ENCODE data around the gene ACTR10. TPM values are rescaled to one million over a fixed set of nuclear protein-coding genes. Genes with fewer than 3 reads are reported as not detected.

ACTR10 gene
- total and polyA plus RNA-seq, 2 of the 8 experiments (the other 6 are each of a cell fraction or from before 2014, with no cell fraction given): 15.4 to 34.6 TPM

- TF ChIP-seq, protein P1, sequence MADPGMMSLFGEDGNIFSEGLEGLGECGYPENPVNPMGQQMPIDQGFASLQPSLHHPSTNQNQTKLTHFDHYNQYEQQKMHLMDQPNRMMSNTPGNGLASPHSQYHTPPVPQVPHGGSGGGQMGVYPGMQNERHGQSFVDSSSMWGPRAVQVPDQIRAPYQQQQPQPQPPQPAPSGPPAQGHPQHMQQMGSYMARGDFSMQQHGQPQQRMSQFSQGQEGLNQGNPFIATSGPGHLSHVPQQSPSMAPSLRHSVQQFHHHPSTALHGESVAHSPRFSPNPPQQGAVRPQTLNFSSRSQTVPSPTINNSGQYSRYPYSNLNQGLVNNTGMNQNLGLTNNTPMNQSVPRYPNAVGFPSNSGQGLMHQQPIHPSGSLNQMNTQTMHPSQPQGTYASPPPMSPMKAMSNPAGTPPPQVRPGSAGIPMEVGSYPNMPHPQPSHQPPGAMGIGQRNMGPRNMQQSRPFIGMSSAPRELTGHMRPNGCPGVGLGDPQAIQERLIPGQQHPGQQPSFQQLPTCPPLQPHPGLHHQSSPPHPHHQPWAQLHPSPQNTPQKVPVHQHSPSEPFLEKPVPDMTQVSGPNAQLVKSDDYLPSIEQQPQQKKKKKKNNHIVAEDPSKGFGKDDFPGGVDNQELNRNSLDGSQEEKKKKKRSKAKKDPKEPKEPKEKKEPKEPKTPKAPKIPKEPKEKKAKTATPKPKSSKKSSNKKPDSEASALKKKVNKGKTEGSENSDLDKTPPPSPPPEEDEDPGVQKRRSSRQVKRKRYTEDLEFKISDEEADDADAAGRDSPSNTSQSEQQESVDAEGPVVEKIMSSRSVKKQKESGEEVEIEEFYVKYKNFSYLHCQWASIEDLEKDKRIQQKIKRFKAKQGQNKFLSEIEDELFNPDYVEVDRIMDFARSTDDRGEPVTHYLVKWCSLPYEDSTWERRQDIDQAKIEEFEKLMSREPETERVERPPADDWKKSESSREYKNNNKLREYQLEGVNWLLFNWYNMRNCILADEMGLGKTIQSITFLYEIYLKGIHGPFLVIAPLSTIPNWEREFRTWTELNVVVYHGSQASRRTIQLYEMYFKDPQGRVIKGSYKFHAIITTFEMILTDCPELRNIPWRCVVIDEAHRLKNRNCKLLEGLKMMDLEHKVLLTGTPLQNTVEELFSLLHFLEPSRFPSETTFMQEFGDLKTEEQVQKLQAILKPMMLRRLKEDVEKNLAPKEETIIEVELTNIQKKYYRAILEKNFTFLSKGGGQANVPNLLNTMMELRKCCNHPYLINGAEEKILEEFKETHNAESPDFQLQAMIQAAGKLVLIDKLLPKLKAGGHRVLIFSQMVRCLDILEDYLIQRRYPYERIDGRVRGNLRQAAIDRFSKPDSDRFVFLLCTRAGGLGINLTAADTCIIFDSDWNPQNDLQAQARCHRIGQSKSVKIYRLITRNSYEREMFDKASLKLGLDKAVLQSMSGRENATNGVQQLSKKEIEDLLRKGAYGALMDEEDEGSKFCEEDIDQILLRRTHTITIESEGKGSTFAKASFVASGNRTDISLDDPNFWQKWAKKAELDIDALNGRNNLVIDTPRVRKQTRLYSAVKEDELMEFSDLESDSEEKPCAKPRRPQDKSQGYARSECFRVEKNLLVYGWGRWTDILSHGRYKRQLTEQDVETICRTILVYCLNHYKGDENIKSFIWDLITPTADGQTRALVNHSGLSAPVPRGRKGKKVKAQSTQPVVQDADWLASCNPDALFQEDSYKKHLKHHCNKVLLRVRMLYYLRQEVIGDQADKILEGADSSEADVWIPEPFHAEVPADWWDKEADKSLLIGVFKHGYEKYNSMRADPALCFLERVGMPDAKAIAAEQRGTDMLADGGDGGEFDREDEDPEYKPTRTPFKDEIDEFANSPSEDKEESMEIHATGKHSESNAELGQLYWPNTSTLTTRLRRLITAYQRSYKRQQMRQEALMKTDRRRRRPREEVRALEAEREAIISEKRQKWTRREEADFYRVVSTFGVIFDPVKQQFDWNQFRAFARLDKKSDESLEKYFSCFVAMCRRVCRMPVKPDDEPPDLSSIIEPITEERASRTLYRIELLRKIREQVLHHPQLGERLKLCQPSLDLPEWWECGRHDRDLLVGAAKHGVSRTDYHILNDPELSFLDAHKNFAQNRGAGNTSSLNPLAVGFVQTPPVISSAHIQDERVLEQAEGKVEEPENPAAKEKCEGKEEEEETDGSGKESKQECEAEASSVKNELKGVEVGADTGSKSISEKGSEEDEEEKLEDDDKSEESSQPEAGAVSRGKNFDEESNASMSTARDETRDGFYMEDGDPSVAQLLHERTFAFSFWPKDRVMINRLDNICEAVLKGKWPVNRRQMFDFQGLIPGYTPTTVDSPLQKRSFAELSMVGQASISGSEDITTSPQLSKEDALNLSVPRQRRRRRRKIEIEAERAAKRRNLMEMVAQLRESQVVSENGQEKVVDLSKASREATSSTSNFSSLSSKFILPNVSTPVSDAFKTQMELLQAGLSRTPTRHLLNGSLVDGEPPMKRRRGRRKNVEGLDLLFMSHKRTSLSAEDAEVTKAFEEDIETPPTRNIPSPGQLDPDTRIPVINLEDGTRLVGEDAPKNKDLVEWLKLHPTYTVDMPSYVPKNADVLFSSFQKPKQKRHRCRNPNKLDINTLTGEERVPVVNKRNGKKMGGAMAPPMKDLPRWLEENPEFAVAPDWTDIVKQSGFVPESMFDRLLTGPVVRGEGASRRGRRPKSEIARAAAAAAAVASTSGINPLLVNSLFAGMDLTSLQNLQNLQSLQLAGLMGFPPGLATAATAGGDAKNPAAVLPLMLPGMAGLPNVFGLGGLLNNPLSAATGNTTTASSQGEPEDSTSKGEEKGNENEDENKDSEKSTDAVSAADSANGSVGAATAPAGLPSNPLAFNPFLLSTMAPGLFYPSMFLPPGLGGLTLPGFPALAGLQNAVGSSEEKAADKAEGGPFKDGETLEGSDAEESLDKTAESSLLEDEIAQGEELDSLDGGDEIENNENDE (IDR thresholded peaks at IDR 0.05; ENCODE audit: insufficient replicate concordance, low read length): no peak
- TF ChIP-seq MAFK (IDR thresholded peaks at IDR 0.05; ENCODE audit: low read depth, low read length) (no peak), NANOG (IDR thresholded peaks at IDR 0.05; ENCODE audit: insufficient read depth, low read depth, low read length, poor library complexity, severe bottlenecking) (no peak), TAF1 (IDR thresholded peaks at IDR 0.05; ENCODE audit: low read depth, low read length) (no peak), GTF2F1 (IDR thresholded peaks at IDR 0.05; ENCODE audit: borderline replicate concordance, low read depth, low read length) (no peak), EP300 (IDR thresholded peaks at IDR 0.05; ENCODE audit: borderline replicate concordance in 1 of 2, low read depth in 2 of 2, low read length in 2 of 2) (no peak), SRF (IDR thresholded peaks at IDR 0.05; ENCODE audit: low read depth, low read length) (no peak)
Observed at GRCh38 chr14:58274881-58275280, 74.9 kb downstream of the ACTR10 start (continued).
